Left ventricle myocardium inferior (tissue), 1 donor: ENCODE results near the gene LGALS3BP. TPM values are rescaled to one million over a fixed set of nuclear protein-coding genes. Genes with fewer than 3 reads are reported as not detected.
A peak's percentile ranks its signal among the peaks of the same experiment; 100 is the strongest.

Experiments used
- DNase-seq: peaks from one replicate; pipeline ENCODE4 v3.0.0-alpha.2; 2020
- H3K27ac ChIP-seq: fragments of 200-600 bp; replicated peaks from 2 replicates; pipeline ENCODE4 v1.8.0; 2021
- H3K27me3 ChIP-seq: fragments of 200-600 bp; 2 replicates; pipeline ENCODE4 v1.8.0; 2021; ENCODE audit warnings: low read depth
- H3K36me3 ChIP-seq: fragments of 200-600 bp; 2 replicates; pipeline ENCODE4 v1.8.0; 2021
- H3K4me1 ChIP-seq: fragments of 200-600 bp; 2 replicates; pipeline ENCODE4 v1.8.0; 2021
- H3K4me3 ChIP-seq: fragments of 200-600 bp; 2 replicates; pipeline ENCODE4 v1.8.0; 2021; ENCODE audit warnings: mild to moderate bottlenecking, moderate library complexity
- H3K9me3 ChIP-seq: fragments of 200-600 bp; replicated peaks from 2 replicates; pipeline ENCODE4 v1.8.0; 2021
- intact Hi-C: fragments of 100-400 bp; cut with micrococcal nuclease; formaldehyde crosslinking; loops from one replicate; pipeline ENCODE4 v1.11.0; 2022
- total RNA-seq: library from RNA; stranded (reverse); fragmentation: NEBNext Ultra II Directional; extraction: Animal tissue kit (Norgen Biotek cat#: 25700); gene quantifications from one replicate; pipeline ENCODE4 v1.2.1, GENCODE V29; 2021
- TF ChIP-seq, protein P1 (sequence below): fragments of 200-600 bp; IDR thresholded peaks from 2 replicates; pipeline ENCODE4 v1.8.0; 2021; ENCODE audit warnings: antibody characterized with exemption, mild to moderate bottlenecking, borderline replicate concordance
- donor health status: DM: no; HTN: yes; CAD: no; lungs with severe emphysema.

The LGALS3BP gene
- total RNA-seq, 1 donor from 2014 or later: 585 TPM

GRCh38 chr17:78976907-78977680 is 2.6 kb downstream of the LGALS3BP start:
- Histone ChIP-seq H3K4me1 (peaks cover 77% of the 10 kb centered on the region), H3K36me3 (peaks cover 17% of the 10 kb centered on the region), H3K27ac (peak overlapping the region; percentile 85), H3K4me3 (peak overlapping the region; percentile 66), H3K9me3 (no peaks in the 10 kb centered on the region), H3K27me3 (no peaks in the 10 kb centered on the region)
- DNase-seq: no peak
- intact Hi-C loops: no loop called here
- TF ChIP-seq, protein P1, sequence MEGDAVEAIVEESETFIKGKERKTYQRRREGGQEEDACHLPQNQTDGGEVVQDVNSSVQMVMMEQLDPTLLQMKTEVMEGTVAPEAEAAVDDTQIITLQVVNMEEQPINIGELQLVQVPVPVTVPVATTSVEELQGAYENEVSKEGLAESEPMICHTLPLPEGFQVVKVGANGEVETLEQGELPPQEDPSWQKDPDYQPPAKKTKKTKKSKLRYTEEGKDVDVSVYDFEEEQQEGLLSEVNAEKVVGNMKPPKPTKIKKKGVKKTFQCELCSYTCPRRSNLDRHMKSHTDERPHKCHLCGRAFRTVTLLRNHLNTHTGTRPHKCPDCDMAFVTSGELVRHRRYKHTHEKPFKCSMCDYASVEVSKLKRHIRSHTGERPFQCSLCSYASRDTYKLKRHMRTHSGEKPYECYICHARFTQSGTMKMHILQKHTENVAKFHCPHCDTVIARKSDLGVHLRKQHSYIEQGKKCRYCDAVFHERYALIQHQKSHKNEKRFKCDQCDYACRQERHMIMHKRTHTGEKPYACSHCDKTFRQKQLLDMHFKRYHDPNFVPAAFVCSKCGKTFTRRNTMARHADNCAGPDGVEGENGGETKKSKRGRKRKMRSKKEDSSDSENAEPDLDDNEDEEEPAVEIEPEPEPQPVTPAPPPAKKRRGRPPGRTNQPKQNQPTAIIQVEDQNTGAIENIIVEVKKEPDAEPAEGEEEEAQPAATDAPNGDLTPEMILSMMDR: no peak

GRCh38 chr17:78974635-78975591 is 4.8 kb downstream of the LGALS3BP start:
- Histone ChIP-seq H3K27ac (peak overlapping the region; percentile 85), H3K9me3 (no peaks in the 10 kb centered on the region), H3K36me3 (peaks cover 21% of the 10 kb centered on the region), H3K27me3 (no peaks in the 10 kb centered on the region), H3K4me1 (peaks cover 90% of the 10 kb centered on the region), H3K4me3 (peak overlapping the region; percentile 34)
- TF ChIP-seq, protein P1: no peak
- intact Hi-C loops: loop anchor here (5.0 kb wide), 1 partner anchor 113 kb away; no protein-coding TSS in a partner anchor
- DNase-seq: peak; percentile 64

GRCh38 chr17:78973792-78974520 is 5.8 kb downstream of the LGALS3BP start:
- no peak overlapping the region for H3K4me3 ChIP-seq
- no peaks in the 10 kb centered on the region for H3K9me3 ChIP-seq
- peaks cover 81% of the 10 kb centered on the region for H3K4me1 ChIP-seq
- H3K27me3 ChIP-seq: no peaks in the 10 kb centered on the region
- peak overlapping the region; percentile 85 for H3K27ac ChIP-seq
- TF ChIP-seq, protein P1: no peak
- intact Hi-C loops: loop anchor here (5.0 kb wide), 1 partner anchor 112 kb away; no protein-coding TSS in a partner anchor
- peaks cover 30% of the 10 kb centered on the region for H3K36me3 ChIP-seq
- no peak for DNase-seq

- TF ChIP-seq, protein P1: no peak
- Histone ChIP-seq H3K36me3 (peaks cover 37% of the 10 kb centered on the region), H3K27me3 (no peaks in the 10 kb centered on the region), H3K27ac (peak overlapping the region; percentile 85), H3K9me3 (no peaks in the 10 kb centered on the region), H3K4me1 (peaks cover 73% of the 10 kb centered on the region), H3K4me3 (no peak overlapping the region)
- no peak for DNase-seq
- intact Hi-C loops: loop anchor here (5.0 kb wide), 1 partner anchor 111 kb away; no protein-coding TSS in a partner anchor
Measured at GRCh38 chr17:78973196-78973595, 6.5 kb downstream of the LGALS3BP start.
